Lower lobe of right lung (tissue), 2 donors: ENCODE measurements around the gene VPS50. TPM values are rescaled to one million over a fixed set of nuclear protein-coding genes. Genes with fewer than 3 reads are reported as not detected.

Source experiments
- ATAC-seq, 2 donors: fragments of 200-7000 bp; cut with Tn5 transposase; one replicate each; pipeline ENCODE4 v1.9.1; 2020 to 2022; ENCODE audit warnings: mild to moderate bottlenecking in 2 of 2, moderate library complexity in 2 of 2
- DNase-seq: peaks from one replicate; pipeline ENCODE4 v3.0.0-alpha.2; 2020
- H3K27ac ChIP-seq: fragments of 200-600 bp; one replicate; pipeline ENCODE4 v1.8.0; 2022
- H3K27me3 ChIP-seq: fragments of 200-600 bp; one replicate; pipeline ENCODE4 v1.8.0; 2022; ENCODE audit warnings: low read depth
- H3K36me3 ChIP-seq: fragments of 200-600 bp; one replicate; pipeline ENCODE4 v1.8.0; 2022; ENCODE audit warnings: mild to moderate bottlenecking
- H3K4me1 ChIP-seq: fragments of 200-600 bp; one replicate; pipeline ENCODE4 v1.8.0; 2022
- H3K4me3 ChIP-seq: fragments of 200-600 bp; one replicate; pipeline ENCODE4 v1.8.0; 2022; ENCODE audit warnings: mild to moderate bottlenecking
- H3K9me3 ChIP-seq: fragments of 200-600 bp; one replicate; pipeline ENCODE4 v1.8.0; 2022
- CTCF ChIP-seq: fragments of 200-600 bp; IDR thresholded peaks from one replicate; pipeline ENCODE4 v1.8.0; 2022; ENCODE audit warnings: antibody characterized with exemption, mild to moderate bottlenecking
- intact Hi-C: fragments of 100-400 bp; cut with DNase I; formaldehyde crosslinking; loops from one replicate; pipeline ENCODE4 v1.11.0; 2022
- total RNA-seq: library from RNA; stranded (reverse); fragmentation: NEBNext Ultra II Directional; extraction: Animal tissue kit (Norgen Biotek cat#: 25700); gene quantifications from one replicate; pipeline ENCODE4 v1.2.1, GENCODE V29; 2021
- donor health status: DM: no; HTN: yes; CAD: no; lungs with severe emphysema.

Gene VPS50
- total RNA-seq, 1 donor from 2014 or later, result 34.6 TPM

GRCh38 chr7:93198472-93198871 lies 33.7 kb upstream of the VPS50 start:
- H3K4me3 ChIP-seq, result no peak overlapping the region
- no peaks in the 10 kb centered on the region for H3K4me1 ChIP-seq
- no peak overlapping the region for H3K27ac ChIP-seq
- no peak for TF ChIP-seq CTCF
- DNase-seq, result no peak
- no peaks in the 10 kb centered on the region for H3K27me3 ChIP-seq
- ATAC-seq, result no peak
- intact Hi-C loops, result no loop called here
- H3K36me3 ChIP-seq, result no peaks in the 10 kb centered on the region
- H3K9me3 ChIP-seq, result no peaks in the 10 kb centered on the region

GRCh38 chr7:93202594-93203250 lies 29.4 kb upstream of the VPS50 start:
- ATAC-seq (no peak), DNase-seq (no peak)
- Histone ChIP-seq H3K4me1 (no peaks in the 10 kb centered on the region), H3K4me3 (no peak overlapping the region), H3K27me3 (no peaks in the 10 kb centered on the region), H3K9me3 (no peaks in the 10 kb centered on the region), H3K27ac (no peak overlapping the region), H3K36me3 (no peaks in the 10 kb centered on the region)
- intact Hi-C loops, result no loop called here
- no peak for TF ChIP-seq CTCF

GRCh38 chr7:93203496-93203895 lies 28.7 kb upstream of the VPS50 start:
- DNase-seq, result no peak
- Histone ChIP-seq H3K27me3 (no peaks in the 10 kb centered on the region), H3K4me3 (no peak overlapping the region), H3K27ac (no peak overlapping the region), H3K9me3 (no peaks in the 10 kb centered on the region), H3K36me3 (no peaks in the 10 kb centered on the region), H3K4me1 (no peaks in the 10 kb centered on the region)
- intact Hi-C loops, result no loop called here
- ATAC-seq, result peak; percentile 21 to 37
- TF ChIP-seq CTCF, result no peak

GRCh38 chr7:93205046-93205445 lies 27.1 kb upstream of the VPS50 start:
- no peak for ATAC-seq

GRCh38 chr7:93211228-93211818 lies 20.8 kb upstream of the VPS50 start:
- H3K36me3 ChIP-seq, result no peaks in the 10 kb centered on the region
- DNase-seq, result no peak
- H3K27ac ChIP-seq, result no peak overlapping the region
- no peaks in the 10 kb centered on the region for H3K27me3 ChIP-seq
- TF ChIP-seq CTCF, result no peak
- no peaks in the 10 kb centered on the region for H3K4me1 ChIP-seq
- H3K4me3 ChIP-seq, result no peak overlapping the region
- no peak for ATAC-seq
- intact Hi-C loops, result no loop called here
- H3K9me3 ChIP-seq, result no peaks in the 10 kb centered on the region

More at GRCh38 chr7:93205046-93205445, 27.1 kb upstream of the VPS50 start:
- TF ChIP-seq CTCF, result no peak
- H3K4me3 ChIP-seq, result no peak overlapping the region
- no peaks in the 10 kb centered on the region for H3K4me1 ChIP-seq
- no peaks in the 10 kb centered on the region for H3K27me3 ChIP-seq
- no peaks in the 10 kb centered on the region for H3K36me3 ChIP-seq
- no peaks in the 10 kb centered on the region for H3K9me3 ChIP-seq
- H3K27ac ChIP-seq, result no peak overlapping the region
- intact Hi-C loops, result no loop called here
- no peak for DNase-seq
